Nephron progenitor cell (in vitro differentiated cells): Measurements from ENCODE around the gene ANO10.

Experiments
- DNase-seq: peaks from one replicate; pipeline ENCODE4 v3.0.0; 2021
- H3K27ac Mint-ChIP-seq: 2 replicates; pipeline ENCODE4 v1.8.0; 2021; ENCODE audit warnings: mild to moderate bottlenecking, moderate library complexity, mixed read lengths
- H3K27me3 Mint-ChIP-seq: 2 replicates; pipeline ENCODE4 v1.8.0; 2021; ENCODE audit warnings: mild to moderate bottlenecking, low read depth, mixed read lengths; ENCODE audit not compliant: poor library complexity
- H3K36me3 Mint-ChIP-seq: 2 replicates; pipeline ENCODE4 v1.8.0; 2021; ENCODE audit warnings: low read depth, mixed read lengths
- H3K4me1 Mint-ChIP-seq: 2 replicates; pipeline ENCODE4 v1.8.0; 2021; ENCODE audit warnings: mixed read lengths
- H3K4me3 Mint-ChIP-seq: 2 replicates; pipeline ENCODE4 v1.8.0; 2021; ENCODE audit warnings: mild to moderate bottlenecking, moderate library complexity, mixed read lengths
- H3K9me3 Mint-ChIP-seq: 2 replicates; pipeline ENCODE4 v1.8.0; 2021; ENCODE audit warnings: mild to moderate bottlenecking, moderate library complexity, mixed read lengths
- TF ChIP-seq, protein P1 (sequence below): fragments of 200-600 bp; sonication (generic); IDR thresholded peaks from 2 replicates; pipeline ENCODE4 v1.5.0; 2021; ENCODE audit warnings: antibody characterized with exemption

ANO10 gene

DNA sequence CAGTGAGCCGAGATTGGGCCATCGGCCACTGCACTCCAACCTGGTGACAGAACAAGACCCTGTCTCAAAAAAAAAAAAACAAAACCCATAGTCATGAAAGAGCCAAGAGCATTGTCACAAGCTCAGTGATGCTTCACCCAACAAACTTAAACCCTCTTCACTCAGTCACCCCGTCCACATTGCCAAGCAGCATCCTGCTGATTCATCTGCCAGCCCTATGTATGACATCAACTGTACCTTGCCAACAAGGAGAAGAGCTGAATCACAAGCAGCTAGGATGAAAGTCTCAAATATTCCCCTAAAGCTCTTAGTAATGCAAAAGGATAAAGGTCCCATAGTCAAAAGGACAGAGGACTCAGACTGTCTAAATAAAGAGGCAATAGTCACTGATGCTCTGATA is 90.0 kb downstream of the ANO10 start:
- DNase-seq: no peak
- H3K36me3 Mint-ChIP-seq: peaks cover 23% of the 10 kb centered on the region

DNA sequence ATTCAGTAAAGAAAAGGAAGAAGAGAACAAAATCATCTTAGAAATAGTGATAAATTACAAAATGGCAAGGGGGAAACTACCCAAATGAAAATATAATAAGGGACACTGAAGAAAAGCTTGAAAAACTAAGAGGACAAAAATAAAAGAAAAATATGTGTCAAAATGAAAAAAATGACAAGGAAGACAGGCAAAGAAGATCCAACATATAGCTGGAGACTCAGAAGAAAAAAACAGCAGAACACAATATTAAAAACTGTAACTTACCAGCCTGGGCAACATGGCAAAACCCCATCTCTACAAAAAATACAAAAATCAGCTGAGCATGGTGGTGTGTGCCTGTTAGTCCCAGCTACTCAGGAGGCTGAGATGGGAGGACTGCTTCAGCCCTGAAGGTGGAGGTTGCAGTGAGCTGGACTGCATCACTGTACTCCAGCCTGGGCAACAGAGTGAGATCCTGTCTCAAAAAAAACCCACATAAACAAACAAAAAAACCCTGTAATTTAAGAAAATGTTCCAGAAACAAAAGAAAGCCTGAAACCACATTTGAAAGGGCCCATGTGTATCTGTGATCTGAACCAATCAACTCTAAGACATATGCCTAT is 93.2 kb downstream of the ANO10 start:
- no peak for DNase-seq
- Mint-ChIP-seq H3K4me3 (no peak overlapping the region), H3K9me3 (peaks cover 20% of the 10 kb centered on the region), H3K27me3 (no peaks in the 10 kb centered on the region), H3K36me3 (peaks cover 23% of the 10 kb centered on the region), H3K4me1 (no peaks in the 10 kb centered on the region), H3K27ac (no peak overlapping the region)
- TF ChIP-seq, protein P1, sequence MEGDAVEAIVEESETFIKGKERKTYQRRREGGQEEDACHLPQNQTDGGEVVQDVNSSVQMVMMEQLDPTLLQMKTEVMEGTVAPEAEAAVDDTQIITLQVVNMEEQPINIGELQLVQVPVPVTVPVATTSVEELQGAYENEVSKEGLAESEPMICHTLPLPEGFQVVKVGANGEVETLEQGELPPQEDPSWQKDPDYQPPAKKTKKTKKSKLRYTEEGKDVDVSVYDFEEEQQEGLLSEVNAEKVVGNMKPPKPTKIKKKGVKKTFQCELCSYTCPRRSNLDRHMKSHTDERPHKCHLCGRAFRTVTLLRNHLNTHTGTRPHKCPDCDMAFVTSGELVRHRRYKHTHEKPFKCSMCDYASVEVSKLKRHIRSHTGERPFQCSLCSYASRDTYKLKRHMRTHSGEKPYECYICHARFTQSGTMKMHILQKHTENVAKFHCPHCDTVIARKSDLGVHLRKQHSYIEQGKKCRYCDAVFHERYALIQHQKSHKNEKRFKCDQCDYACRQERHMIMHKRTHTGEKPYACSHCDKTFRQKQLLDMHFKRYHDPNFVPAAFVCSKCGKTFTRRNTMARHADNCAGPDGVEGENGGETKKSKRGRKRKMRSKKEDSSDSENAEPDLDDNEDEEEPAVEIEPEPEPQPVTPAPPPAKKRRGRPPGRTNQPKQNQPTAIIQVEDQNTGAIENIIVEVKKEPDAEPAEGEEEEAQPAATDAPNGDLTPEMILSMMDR: no peak

More for the DNA sequence above, 90.0 kb downstream of the ANO10 start:
- H3K4me1 Mint-ChIP-seq: peaks cover 5% of the 10 kb centered on the region
- TF ChIP-seq, protein P1: no peak
- no peaks in the 10 kb centered on the region for H3K27me3 Mint-ChIP-seq
- no peak overlapping the region for H3K27ac Mint-ChIP-seq
- H3K9me3 Mint-ChIP-seq: peaks cover 20% of the 10 kb centered on the region
- H3K4me3 Mint-ChIP-seq: no peak overlapping the region

DNA sequence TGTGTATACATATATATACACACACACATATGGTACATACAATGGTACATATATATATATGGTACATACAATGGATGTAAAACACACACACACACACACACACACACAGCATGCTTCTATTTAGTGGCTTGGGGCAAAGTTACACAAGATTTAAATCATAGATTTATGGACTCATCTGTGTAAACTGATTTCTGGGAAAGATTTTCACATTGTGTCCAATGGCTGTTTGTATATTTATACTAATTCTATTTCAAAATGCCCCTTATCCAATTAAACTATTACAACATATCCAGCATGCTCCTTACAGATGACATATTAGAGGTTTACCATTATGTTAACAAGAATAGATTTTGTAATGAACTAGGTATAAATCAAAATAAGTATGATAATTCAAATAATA is 94.9 kb downstream of the ANO10 start:
- peaks cover 29% of the 10 kb centered on the region for H3K36me3 Mint-ChIP-seq
- H3K27ac Mint-ChIP-seq: no peak overlapping the region
- no peaks in the 10 kb centered on the region for H3K4me1 Mint-ChIP-seq
- no peak overlapping the region for H3K4me3 Mint-ChIP-seq
- H3K27me3 Mint-ChIP-seq: no peaks in the 10 kb centered on the region
- H3K9me3 Mint-ChIP-seq: peaks cover 20% of the 10 kb centered on the region
- no peak for DNase-seq
- TF ChIP-seq, protein P1: no peak

DNA sequence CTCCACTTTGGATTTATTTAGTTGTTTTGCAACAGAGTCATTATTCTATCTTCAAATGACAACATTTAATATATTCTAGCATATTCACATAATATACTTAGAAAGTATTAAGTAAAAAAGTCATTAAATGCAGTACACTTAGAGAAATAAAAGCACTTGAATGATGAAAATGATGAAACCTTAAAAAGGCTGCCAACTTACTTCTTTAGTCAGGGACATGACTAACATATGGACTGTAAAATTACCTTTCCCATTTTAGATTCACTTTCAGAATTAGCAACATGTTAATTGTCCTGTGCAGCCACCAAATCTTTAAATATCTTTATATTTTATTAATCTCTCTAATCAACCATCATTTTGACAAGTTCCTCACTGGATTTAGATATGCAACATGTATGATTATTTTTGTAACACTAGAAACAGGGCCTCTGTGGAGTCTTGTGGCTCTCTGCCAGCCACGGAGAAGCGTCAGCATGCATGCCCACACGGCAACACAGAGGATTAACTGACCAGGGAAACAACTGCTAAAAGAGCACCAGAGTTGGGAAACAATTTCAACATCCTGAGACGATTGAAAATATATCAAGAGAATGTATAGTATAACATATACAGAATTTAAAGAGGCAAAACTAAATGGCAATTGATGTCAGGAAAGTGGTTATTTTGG is 95.7 kb downstream of the ANO10 start:
- Mint-ChIP-seq H3K9me3 (peaks cover 23% of the 10 kb centered on the region), H3K36me3 (peaks cover 38% of the 10 kb centered on the region), H3K27me3 (no peaks in the 10 kb centered on the region), H3K4me3 (no peak overlapping the region), H3K4me1 (no peaks in the 10 kb centered on the region), H3K27ac (no peak overlapping the region)
- no peak for DNase-seq
- TF ChIP-seq, protein P1: no peak

DNA sequence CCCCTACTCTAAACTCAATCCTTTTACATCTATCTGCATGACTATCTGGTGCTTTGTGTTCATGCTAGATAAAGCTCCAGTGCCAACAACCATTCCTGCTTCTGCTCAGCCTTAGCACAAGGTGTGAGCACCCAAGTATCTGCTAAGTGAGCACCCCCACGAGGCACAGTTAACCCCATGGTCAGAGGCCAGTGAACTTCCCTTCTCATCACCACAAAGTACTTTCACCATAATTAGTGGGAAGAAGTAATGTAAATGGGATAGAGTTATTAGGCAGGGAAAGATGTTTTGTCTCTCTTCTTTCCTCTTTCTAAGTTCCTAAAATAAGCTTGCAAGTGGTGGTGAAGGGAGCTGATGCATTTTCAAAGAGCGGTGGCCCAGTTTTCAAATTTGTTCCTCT is 96.4 kb downstream of the ANO10 start:
- no peak for DNase-seq
- H3K4me1 Mint-ChIP-seq: no peaks in the 10 kb centered on the region
- TF ChIP-seq, protein P1: no peak
- H3K4me3 Mint-ChIP-seq: no peak overlapping the region
- H3K36me3 Mint-ChIP-seq: peaks cover 45% of the 10 kb centered on the region
- no peak overlapping the region for H3K27ac Mint-ChIP-seq
- H3K9me3 Mint-ChIP-seq: peaks cover 28% of the 10 kb centered on the region
- H3K27me3 Mint-ChIP-seq: no peaks in the 10 kb centered on the region
